ENCODE data around the gene DNAJC6.

DNAJC6 gene

GRCh38 chr1:65398083-65398482, 88.7 kb downstream of the DNAJC6 start:
- no peak for TF ChIP-seq CTCF (IDR thresholded peaks at IDR 0.05; ENCODE audit: control insufficient read depth, extremely low read depth, insufficient read depth)
- no peak overlapping the region for H3K4me3 ChIP-seq (ENCODE audit: low read depth, low read length)
- no peak for DNase-seq (ENCODE audit: low read depth)

- no peak for DNase-seq (ENCODE audit: low read depth)
Observed at GRCh38 chr1:65399003-65399402, 89.7 kb downstream of the DNAJC6 start.

GRCh38 chr1:65401612-65402011, 92.3 kb downstream of the DNAJC6 start:
- H3K4me3 ChIP-seq (ENCODE audit: low read depth, low read length): no peak overlapping the region
- DNase-seq (ENCODE audit: low read depth): no peak
- no peak for TF ChIP-seq CTCF (IDR thresholded peaks at IDR 0.05; ENCODE audit: control insufficient read depth, extremely low read depth, insufficient read depth)

More at GRCh38 chr1:65399003-65399402, 89.7 kb downstream of the DNAJC6 start:
- no peak for TF ChIP-seq CTCF (IDR thresholded peaks at IDR 0.05; ENCODE audit: control insufficient read depth, extremely low read depth, insufficient read depth)
- H3K4me3 ChIP-seq (ENCODE audit: low read depth, low read length): no peak overlapping the region

GRCh38 chr1:65404941-65405340, 95.6 kb downstream of the DNAJC6 start:
- no peak for TF ChIP-seq CTCF (IDR thresholded peaks at IDR 0.05; ENCODE audit: control insufficient read depth, extremely low read depth, insufficient read depth)
- no peak overlapping the region for H3K4me3 ChIP-seq (ENCODE audit: low read depth, low read length)
- DNase-seq (ENCODE audit: low read depth): no peak

GRCh38 chr1:65407877-65408276, 98.5 kb downstream of the DNAJC6 start:
- DNase-seq (ENCODE audit: low read depth): no peak
- H3K4me3 ChIP-seq (ENCODE audit: low read depth, low read length): no peak overlapping the region
- no peak for TF ChIP-seq CTCF (IDR thresholded peaks at IDR 0.05; ENCODE audit: control insufficient read depth, extremely low read depth, insufficient read depth)

- H3K4me3 ChIP-seq (ENCODE audit: low read depth, low read length): no peak overlapping the region
- TF ChIP-seq CTCF (IDR thresholded peaks at IDR 0.05; ENCODE audit: control insufficient read depth, extremely low read depth, insufficient read depth): no peak
- no peak for DNase-seq (ENCODE audit: low read depth)
Observed at GRCh38 chr1:65409314-65409713, 100.0 kb downstream of the DNAJC6 start.

GRCh38 chr1:65409816-65410326, 100.5 kb downstream of the DNAJC6 start:
- no peak for TF ChIP-seq CTCF (IDR thresholded peaks at IDR 0.05; ENCODE audit: control insufficient read depth, extremely low read depth, insufficient read depth)
- H3K4me3 ChIP-seq (ENCODE audit: low read depth, low read length): no peak overlapping the region
- no peak for DNase-seq (ENCODE audit: low read depth)

Data from LNCaP clone FGC (cell line).